ENCODE results near the gene HIGD1A.

The HIGD1A gene

GRCh38 chr3:42839616-42840015, 35.3 kb upstream of the HIGD1A start:
- Mint-ChIP-seq H3K4me1 (ENCODE audit: low read depth in 2 of 2) (no peaks in the 10 kb centered on the region), H3K27me3 (peaks cover 11 to 12% of the 10 kb centered on the region in 2 donors), H3K36me3 (ENCODE audit: insufficient read depth) (no peaks in the 10 kb centered on the region), H3K9me3 (no peaks in the 10 kb centered on the region), H3K4me3 (no peak overlapping the region), H3K27ac (no peak overlapping the region)
- ATAC-seq (replicated peaks) (peak; percentile 99), DNase-seq (peak; percentile 11 to 31 (median 20))

GRCh38 chr3:42838571-42838970, 34.3 kb upstream of the HIGD1A start:
- Mint-ChIP-seq H3K27ac (no peak overlapping the region), H3K4me3 (no peak overlapping the region), H3K36me3 (ENCODE audit: insufficient read depth) (no peaks in the 10 kb centered on the region), H3K27me3 (peaks cover 11 to 12% of the 10 kb centered on the region in 2 donors), H3K9me3 (no peaks in the 10 kb centered on the region), H3K4me1 (ENCODE audit: low read depth in 2 of 2) (no peaks in the 10 kb centered on the region)
- no peak for DNase-seq
- ATAC-seq (replicated peaks): no peak

DNA sequence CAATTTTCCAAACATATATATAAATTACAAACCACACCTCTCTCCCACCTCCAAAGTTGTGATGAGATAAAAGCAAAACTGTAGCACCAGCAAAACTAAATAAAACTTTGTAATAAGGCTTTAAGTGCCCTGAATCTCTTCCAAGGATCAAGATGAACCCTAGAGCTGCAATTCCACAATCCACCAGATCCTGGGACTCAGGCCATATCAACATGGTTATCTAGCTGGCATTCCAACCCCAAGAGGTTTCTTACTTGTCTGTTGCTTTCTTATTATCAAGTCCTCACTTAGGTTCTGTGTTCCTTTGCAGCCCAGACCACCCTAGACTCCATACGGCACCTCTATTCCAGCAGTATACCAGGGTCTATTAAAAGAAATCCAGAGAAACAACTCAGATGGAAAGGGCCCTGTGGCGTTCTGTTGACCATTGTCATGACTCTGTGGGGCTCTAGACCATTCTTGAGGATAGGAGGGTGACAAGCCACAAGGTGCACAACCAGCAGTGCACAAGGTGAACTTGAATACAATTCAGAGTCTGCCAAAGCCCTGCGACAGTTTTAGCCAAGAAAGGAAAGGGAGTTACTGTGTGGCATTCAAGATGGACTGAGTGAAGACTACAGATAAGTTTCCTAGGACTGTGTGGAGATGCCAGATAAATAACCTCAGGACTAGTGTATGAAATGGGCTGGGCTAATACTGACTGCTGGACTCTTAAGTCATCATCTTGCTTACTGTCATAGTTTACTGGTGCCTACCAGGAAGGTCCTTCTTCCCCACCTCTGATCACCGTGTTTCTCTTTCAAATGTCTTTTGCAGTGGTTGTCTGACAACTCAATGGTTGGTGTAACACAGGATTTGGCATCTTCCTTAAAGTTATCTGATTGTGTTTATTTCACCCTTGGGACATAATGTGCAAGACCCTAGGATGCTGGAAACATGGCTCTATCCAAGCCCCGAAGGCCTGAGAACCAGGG, 32.1 kb upstream of the HIGD1A start:
- Mint-ChIP-seq H3K4me3 (no peak overlapping the region), H3K27ac (no peak overlapping the region), H3K36me3 (ENCODE audit: insufficient read depth) (no peaks in the 10 kb centered on the region), H3K9me3 (no peaks in the 10 kb centered on the region), H3K4me1 (ENCODE audit: low read depth in 2 of 2) (peaks cover 2 to 3% of the 10 kb centered on the region in 2 donors), H3K27me3 (peaks cover 11 to 12% of the 10 kb centered on the region in 2 donors)
- no peak for ATAC-seq (replicated peaks)
- no peak for DNase-seq

- Mint-ChIP-seq H3K4me1 (ENCODE audit: low read depth in 2 of 2) (peaks cover 5 to 6% of the 10 kb centered on the region in 2 donors), H3K4me3 (no peak overlapping the region)
- ATAC-seq (replicated peaks): peak; percentile 88
These were observed 27.0 kb upstream of the HIGD1A start for GRCh38 chr3:42831321-42831713.

DNA sequence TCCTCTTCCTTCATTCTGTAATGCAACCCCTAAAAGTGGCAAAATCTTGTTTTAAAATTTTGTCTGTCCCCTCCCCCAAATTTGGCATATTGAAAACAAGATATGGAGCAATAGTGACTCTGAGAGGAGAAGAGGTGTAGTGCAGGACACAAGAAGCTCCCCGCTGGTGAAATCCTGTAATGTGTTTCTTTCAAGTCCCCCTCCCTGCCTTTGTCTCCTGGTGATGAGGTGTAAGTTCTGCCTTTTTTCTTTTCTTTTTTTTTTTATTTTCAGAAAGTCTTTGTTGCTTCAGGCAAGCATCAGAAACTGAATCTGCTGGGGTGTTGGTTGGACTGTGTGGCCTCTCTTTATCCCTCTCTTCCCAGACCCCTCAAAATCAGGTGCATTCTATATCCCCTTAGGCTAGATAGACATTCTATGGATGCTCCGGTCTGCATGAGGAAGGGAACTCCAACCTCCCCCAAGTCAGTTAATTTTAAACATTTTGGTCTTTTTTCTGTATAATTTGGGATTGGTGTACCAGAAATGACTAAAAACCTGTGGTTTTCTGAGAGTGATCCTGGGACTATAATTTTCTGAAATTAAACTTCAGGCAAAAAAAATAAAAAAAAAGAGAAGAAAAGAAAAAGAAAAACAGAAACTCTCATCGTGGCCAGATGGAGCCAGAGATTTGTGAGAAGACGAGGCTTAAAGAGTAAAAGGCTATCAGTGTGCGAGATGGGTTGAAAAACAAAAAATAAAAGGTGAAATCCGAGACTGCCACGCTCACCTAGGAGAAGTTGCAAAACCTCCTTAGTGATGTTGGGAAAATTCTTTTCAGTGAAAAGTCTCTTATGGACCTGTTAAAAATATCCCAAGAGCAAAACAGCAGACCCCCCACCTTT, 26.4 kb upstream of the HIGD1A start:
- no peak overlapping the region for H3K4me3 Mint-ChIP-seq
- no peaks in the 10 kb centered on the region for H3K36me3 Mint-ChIP-seq (ENCODE audit: insufficient read depth)
- peaks cover 21 to 36% of the 10 kb centered on the region in 2 donors for H3K27me3 Mint-ChIP-seq
- peaks cover 5 to 6% of the 10 kb centered on the region in 2 donors for H3K4me1 Mint-ChIP-seq (ENCODE audit: low read depth in 2 of 2)
- ATAC-seq (replicated peaks): no peak
- H3K9me3 Mint-ChIP-seq: no peaks in the 10 kb centered on the region
- DNase-seq: no peak
- no peak overlapping the region for H3K27ac Mint-ChIP-seq

More at GRCh38 chr3:42831321-42831713, 27.0 kb upstream of the HIGD1A start:
- DNase-seq: peak; percentile 76 to 82 (median 77)
- Mint-ChIP-seq H3K27me3 (peaks cover 21 to 34% of the 10 kb centered on the region in 2 donors), H3K27ac (no peak overlapping the region), H3K9me3 (no peaks in the 10 kb centered on the region), H3K36me3 (ENCODE audit: insufficient read depth) (no peaks in the 10 kb centered on the region)

GRCh38 chr3:42829628-42830436, 25.5 kb upstream of the HIGD1A start:
- peaks cover 21 to 36% of the 10 kb centered on the region in 2 donors for H3K27me3 Mint-ChIP-seq
- ATAC-seq (replicated peaks) (no peak), DNase-seq (no peak)
- H3K4me3 Mint-ChIP-seq: no peak overlapping the region
- peaks cover 5 to 6% of the 10 kb centered on the region in 2 donors for H3K4me1 Mint-ChIP-seq (ENCODE audit: low read depth in 2 of 2)
- no peak overlapping the region for H3K27ac Mint-ChIP-seq
- H3K36me3 Mint-ChIP-seq (ENCODE audit: insufficient read depth): no peaks in the 10 kb centered on the region
- H3K9me3 Mint-ChIP-seq: no peaks in the 10 kb centered on the region

- peaks cover 21 to 36% of the 10 kb centered on the region in 2 donors for H3K27me3 Mint-ChIP-seq
- peaks cover 5 to 6% of the 10 kb centered on the region in 2 donors for H3K4me1 Mint-ChIP-seq (ENCODE audit: low read depth in 2 of 2)
- H3K27ac Mint-ChIP-seq: no peak overlapping the region
- no peak for DNase-seq
- ATAC-seq (replicated peaks): no peak
- no peaks in the 10 kb centered on the region for H3K9me3 Mint-ChIP-seq
- no peak overlapping the region for H3K4me3 Mint-ChIP-seq
- H3K36me3 Mint-ChIP-seq (ENCODE audit: insufficient read depth): no peaks in the 10 kb centered on the region
These were observed 24.9 kb upstream of the HIGD1A start for GRCh38 chr3:42829083-42829627.

DNA sequence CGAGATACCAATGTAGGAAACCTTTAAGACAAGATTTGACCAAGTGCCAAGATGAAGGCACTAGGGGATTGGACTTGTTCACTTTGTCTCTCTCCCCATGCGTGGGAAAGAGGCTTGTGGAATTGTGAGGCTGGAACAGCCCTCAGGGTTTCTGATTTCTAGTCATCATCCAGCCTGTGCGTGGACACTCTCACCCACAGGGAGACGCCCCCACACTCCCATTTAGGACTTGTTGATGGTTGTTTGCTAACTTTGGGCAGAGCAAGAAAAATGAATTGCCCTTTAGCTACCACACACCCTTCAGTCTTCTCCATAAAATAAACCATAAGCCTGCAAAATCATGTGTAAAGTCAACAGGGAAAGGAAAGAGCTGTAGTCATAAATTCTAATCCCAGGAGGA, 23.4 kb upstream of the HIGD1A start:
- Mint-ChIP-seq H3K36me3 (ENCODE audit: insufficient read depth) (no peaks in the 10 kb centered on the region), H3K27me3 (peaks cover 28 to 45% of the 10 kb centered on the region in 2 donors), H3K27ac (no peak overlapping the region), H3K4me3 (no peak overlapping the region), H3K9me3 (no peaks in the 10 kb centered on the region), H3K4me1 (ENCODE audit: low read depth in 2 of 2) (peaks cover 5 to 6% of the 10 kb centered on the region in 2 donors)
- no peak for DNase-seq
- ATAC-seq (replicated peaks): no peak

- H3K4me1 Mint-ChIP-seq (ENCODE audit: low read depth in 2 of 2): peaks cover 5 to 6% of the 10 kb centered on the region in 2 donors
- no peak overlapping the region for H3K4me3 Mint-ChIP-seq
- H3K36me3 Mint-ChIP-seq (ENCODE audit: insufficient read depth): no peaks in the 10 kb centered on the region
- no peaks in the 10 kb centered on the region for H3K9me3 Mint-ChIP-seq
- H3K27ac Mint-ChIP-seq: no peak overlapping the region
- ATAC-seq (replicated peaks) (no peak), DNase-seq (no peak)
- H3K27me3 Mint-ChIP-seq: peaks cover 30 to 47% of the 10 kb centered on the region in 2 donors
These were observed 22.7 kb upstream of the HIGD1A start for GRCh38 chr3:42827023-42827422.

DNA sequence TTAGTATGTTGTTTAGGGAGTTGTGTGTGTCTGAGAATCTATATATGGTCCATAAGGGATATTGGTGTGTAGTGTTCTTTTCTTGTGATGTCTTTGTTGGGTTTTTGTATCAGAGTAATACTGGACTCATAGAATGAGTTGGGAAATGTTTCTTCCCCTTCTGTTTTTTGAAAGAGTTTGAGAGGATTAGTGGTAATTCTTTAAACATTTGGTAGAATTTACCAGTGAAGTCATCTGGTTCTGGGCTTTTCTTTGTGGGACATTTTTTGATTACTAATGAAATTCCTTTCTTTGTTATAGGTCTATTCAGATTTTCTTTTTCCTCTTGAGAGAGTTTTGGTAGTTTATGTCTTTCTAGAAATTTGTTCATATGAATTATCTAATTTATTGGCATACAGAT, 21.9 kb upstream of the HIGD1A start:
- Mint-ChIP-seq H3K4me3 (no peak overlapping the region), H3K4me1 (ENCODE audit: low read depth in 2 of 2) (no peaks in the 10 kb centered on the region), H3K9me3 (no peaks in the 10 kb centered on the region), H3K27me3 (peaks cover 30 to 47% of the 10 kb centered on the region in 2 donors), H3K36me3 (ENCODE audit: insufficient read depth) (no peaks in the 10 kb centered on the region), H3K27ac (no peak overlapping the region)
- no peak for ATAC-seq (replicated peaks)
- no peak for DNase-seq

DNA sequence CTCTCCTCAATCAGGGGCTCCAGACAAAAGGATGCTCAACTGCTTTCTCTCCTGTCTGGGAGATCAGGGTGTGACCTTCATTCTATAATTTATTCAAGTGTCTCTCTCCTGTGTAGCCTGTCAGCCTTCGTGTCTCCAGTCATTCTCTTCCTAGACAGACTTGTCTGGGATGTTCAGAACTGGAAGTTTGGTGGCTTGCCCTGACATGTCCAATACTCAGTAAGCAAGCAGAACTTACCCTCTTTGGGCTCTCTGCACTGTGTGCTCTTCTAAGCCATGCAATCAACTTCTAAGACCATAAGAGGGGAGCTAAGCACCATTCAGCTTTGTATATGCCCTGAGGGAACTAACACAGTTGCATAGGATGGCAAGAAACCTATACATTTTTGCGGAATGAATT, 19.1 kb upstream of the HIGD1A start:
- Mint-ChIP-seq H3K27ac (no peak overlapping the region), H3K9me3 (no peaks in the 10 kb centered on the region)

GRCh38 chr3:42822828-42823227, 18.5 kb upstream of the HIGD1A start:
- Mint-ChIP-seq H3K4me3 (no peak overlapping the region), H3K4me1 (ENCODE audit: low read depth in 2 of 2) (no peaks in the 10 kb centered on the region), H3K27me3 (peaks cover 18 to 39% of the 10 kb centered on the region in 2 donors), H3K36me3 (ENCODE audit: insufficient read depth) (no peaks in the 10 kb centered on the region), H3K27ac (no peak overlapping the region), H3K9me3 (no peaks in the 10 kb centered on the region)
- ATAC-seq (replicated peaks) (no peak), DNase-seq (no peak)

More for the DNA sequence above, 19.1 kb upstream of the HIGD1A start:
- DNase-seq (no peak), ATAC-seq (replicated peaks) (no peak)
- Mint-ChIP-seq H3K4me1 (ENCODE audit: low read depth in 2 of 2) (no peaks in the 10 kb centered on the region), H3K36me3 (ENCODE audit: insufficient read depth) (no peaks in the 10 kb centered on the region), H3K27me3 (peaks cover 21 to 44% of the 10 kb centered on the region in 2 donors), H3K4me3 (no peak overlapping the region)

- H3K4me1 Mint-ChIP-seq (ENCODE audit: low read depth in 2 of 2): no peaks in the 10 kb centered on the region
- H3K9me3 Mint-ChIP-seq: no peaks in the 10 kb centered on the region
- DNase-seq (no peak), ATAC-seq (replicated peaks) (no peak)
- H3K27ac Mint-ChIP-seq: no peak overlapping the region
- no peak overlapping the region for H3K4me3 Mint-ChIP-seq
- H3K27me3 Mint-ChIP-seq: peaks cover 9 to 18% of the 10 kb centered on the region in 2 donors
- H3K36me3 Mint-ChIP-seq (ENCODE audit: insufficient read depth): no peaks in the 10 kb centered on the region
These were observed 16.4 kb upstream of the HIGD1A start for GRCh38 chr3:42820746-42821051.

Data from effector memory CD8-positive, alpha-beta T cell (primary cell).